H9 (cell line): ENCODE measurements around the gene PRMT6. TPM values are rescaled to one million over a fixed set of nuclear protein-coding genes. Genes with fewer than 3 reads are reported as not detected.

Experiments used
- DNase-seq: peaks from one replicate; pipeline ENCODE4 v3.0.0-alpha.2; 2017
- H2AFZ ChIP-seq: one replicate; pipeline ENCODE4 v1.6.1; 2013; ENCODE audit warnings: mild to moderate bottlenecking, low read length, control low read depth, moderate library complexity
- H2AK5ac ChIP-seq: 2 replicates; pipeline ENCODE4 v1.6.1; 2013; ENCODE audit warnings: low read length, control low read depth, mixed read lengths; ENCODE audit not compliant: insufficient read length
- H2BK120ac ChIP-seq: one replicate; pipeline ENCODE4 v1.6.1; 2013; ENCODE audit warnings: low read depth, mild to moderate bottlenecking, low read length, control low read depth, inconsistent platforms; ENCODE audit not compliant: poor library complexity, severe bottlenecking
- H2BK12ac ChIP-seq: 2 replicates; pipeline ENCODE4 v1.6.1; 2013; ENCODE audit warnings: low read length, control low read depth, mixed read lengths, low read depth; ENCODE audit not compliant: insufficient read length
- H2BK15ac ChIP-seq: 2 replicates; pipeline ENCODE4 v1.6.1; 2013; ENCODE audit warnings: low read depth, low read length, control low read depth
- H2BK20ac ChIP-seq: one replicate; pipeline ENCODE4 v1.6.1; 2013; ENCODE audit warnings: low read depth, mild to moderate bottlenecking, low read length, control low read depth, inconsistent platforms; ENCODE audit not compliant: poor library complexity, severe bottlenecking
- H2BK5ac ChIP-seq: 2 replicates; pipeline ENCODE4 v1.6.1; 2013; ENCODE audit warnings: low read length, control low read depth, mixed read lengths; ENCODE audit not compliant: insufficient read length
- H3K14ac ChIP-seq: 2 replicates; pipeline ENCODE4 v1.6.1; 2013; ENCODE audit warnings: low read length, control low read depth; ENCODE audit not compliant: insufficient read depth
- H3K18ac ChIP-seq: 2 replicates; pipeline ENCODE4 v1.6.1; 2013; ENCODE audit warnings: low read depth, mild to moderate bottlenecking, mixed read lengths, low read length, control low read depth; ENCODE audit not compliant: insufficient read length
- H3K23ac ChIP-seq: 2 replicates; pipeline ENCODE4 v1.6.1; 2013; ENCODE audit warnings: low read length, control low read depth, mixed read lengths, low read depth; ENCODE audit not compliant: insufficient read length
- H3K23me2 ChIP-seq: 2 replicates; pipeline ENCODE4 v1.6.1; 2013; ENCODE audit warnings: low read depth, mild to moderate bottlenecking, mixed read lengths, low read length, control low read depth; ENCODE audit not compliant: insufficient read length, poor library complexity, severe bottlenecking
- H3K27ac ChIP-seq: 2 replicates; pipeline ENCODE4 v1.5.1; 2013; ENCODE audit warnings: low read length, control low read depth, mixed read lengths, low read depth; ENCODE audit not compliant: insufficient read length
- H3K27me3 ChIP-seq: 2 replicates; pipeline ENCODE4 v1.6.1; 2013; ENCODE audit warnings: low read length, control low read depth, inconsistent platforms; ENCODE audit not compliant: insufficient read depth
- H3K4ac ChIP-seq: 2 replicates; pipeline ENCODE4 v1.6.1; 2013; ENCODE audit warnings: low read depth, mild to moderate bottlenecking, control low read depth, inconsistent platforms, low read length, moderate library complexity
- H3K4me1 ChIP-seq: 2 replicates; pipeline ENCODE4 v1.6.1; 2013; ENCODE audit warnings: low read length, control low read depth, inconsistent platforms; ENCODE audit not compliant: insufficient read depth
- H3K4me2 ChIP-seq: 2 replicates; pipeline ENCODE4 v1.6.1; 2013; ENCODE audit warnings: low read length, control low read depth, mixed read lengths; ENCODE audit not compliant: insufficient read length, insufficient read depth
- H3K56ac ChIP-seq: 2 replicates; pipeline ENCODE4 v1.6.1; 2013; ENCODE audit warnings: low read depth, mild to moderate bottlenecking, mixed read lengths, low read length, control low read depth; ENCODE audit not compliant: insufficient read length
- H3K79me1 ChIP-seq: 2 replicates; pipeline ENCODE4 v1.6.1; 2013; ENCODE audit warnings: low read depth, mild to moderate bottlenecking, moderate library complexity, low read length, control low read depth, inconsistent platforms; ENCODE audit not compliant: insufficient read depth, poor library complexity, severe bottlenecking
- H3K79me2 ChIP-seq: 2 replicates; pipeline ENCODE4 v1.6.1; 2013; ENCODE audit warnings: low read length, control low read depth, inconsistent platforms; ENCODE audit not compliant: insufficient read depth
- H3K9ac ChIP-seq: 2 replicates; pipeline ENCODE4 v1.6.1; 2013; ENCODE audit warnings: low read length, control low read depth, mixed read lengths; ENCODE audit not compliant: insufficient read length; ENCODE audit errors: extremely low read depth
- H3K9me3 ChIP-seq: one replicate; pipeline ENCODE4 v1.6.1; 2013; ENCODE audit warnings: low read depth, low read length, inconsistent platforms; ENCODE audit not compliant: control insufficient read depth
- H3T11ph ChIP-seq: one replicate; pipeline ENCODE4 v1.6.1; 2013; ENCODE audit warnings: mild to moderate bottlenecking, low read length, control low read depth, inconsistent platforms
- H4K20me1 ChIP-seq: one replicate; pipeline ENCODE4 v1.6.1; 2013; ENCODE audit not compliant: control insufficient read depth, insufficient read length, insufficient read depth
- H4K5ac ChIP-seq: 2 replicates; pipeline ENCODE4 v1.6.1; 2013; ENCODE audit warnings: low read depth, mild to moderate bottlenecking, mixed read lengths, low read length, control low read depth; ENCODE audit not compliant: insufficient read length
- H4K8ac ChIP-seq: replicated peaks from 2 replicates; pipeline ENCODE4 v1.6.1; 2013; ENCODE audit warnings: low read length, control low read depth, mixed read lengths, low read depth; ENCODE audit not compliant: insufficient read length
- H4K91ac ChIP-seq: 2 replicates; pipeline ENCODE4 v1.6.1; 2013; ENCODE audit warnings: low read depth, mild to moderate bottlenecking, moderate library complexity, mixed read lengths, low read length, control low read depth; ENCODE audit not compliant: insufficient read length
- H3K27ac Mint-ChIP-seq, 3 experiments: 2 replicates in 2 of 3; 3 replicates in 1 of 3; pipeline ENCODE4 v1.8.0; 2020 to 2021; ENCODE audit warnings: mixed read lengths in 3 of 3, mild to moderate bottlenecking in 1 of 3, moderate library complexity in 1 of 3
- H3K27me3 Mint-ChIP-seq: 2 replicates; pipeline ENCODE4 v1.8.0; 2021; ENCODE audit warnings: low read depth, mild to moderate bottlenecking, moderate library complexity, mixed read lengths
- H3K36me3 Mint-ChIP-seq, 3 experiments: 2 replicates in 2 of 3; 3 replicates in 1 of 3; pipeline ENCODE4 v1.8.0; 2020 to 2021; ENCODE audit warnings: low read depth in 3 of 3, mixed read lengths in 3 of 3; ENCODE audit not compliant: insufficient read depth in 1 of 3
- H3K4me1 Mint-ChIP-seq, 2 experiments: 2 replicates each; pipeline ENCODE4 v1.8.0; 2020; ENCODE audit warnings: mixed read lengths in 2 of 2
- H3K4me3 Mint-ChIP-seq, 2 experiments: 2 replicates in 1 of 2; 3 replicates in 1 of 2; pipeline ENCODE4 v1.8.0; 2020 to 2021; ENCODE audit warnings: mild to moderate bottlenecking in 2 of 2, mixed read lengths in 2 of 2, moderate library complexity in 1 of 2
- H3K9me3 Mint-ChIP-seq, 2 experiments: 2 replicates in 1 of 2; 3 replicates in 1 of 2; pipeline ENCODE4 v1.8.0; 2020; ENCODE audit warnings: mild to moderate bottlenecking in 2 of 2, mixed read lengths in 2 of 2, moderate library complexity in 1 of 2
- CTCF ChIP-seq: fragments of 200-600 bp; sonication (generic); conservative IDR thresholded peaks from 3 replicates; pipeline ENCODE4 v1.8.0; 2021; ENCODE audit warnings: antibody characterized with exemption, mild to moderate bottlenecking
- WGBS: extraction: QIAGEN DNeasy Blood & Tissue Kit; methylation state at CpG from one replicate; pipeline ENCODE4 v1.1.7; 2013; ENCODE audit warnings: missing lambda C conversion rate, low lambda C conversion rate, mixed read lengths; ENCODE audit not compliant: insufficient read length; ENCODE audit errors: extremely low coverage; 5-methylcytosine and 5-hydroxymethylcytosine counted together
- total RNA-seq: library from RNA; stranded (reverse); gene quantifications from 2 replicates; pipeline ENCODE4 v1.2.1, GENCODE V29; 2021

PRMT6 gene
- total RNA-seq, 1 experiment from 2014 or later = 37.5 TPM

- no CpG with 5 or more reads among the region's 3 CpGs for WGBS
- Histone ChIP-seq H4K91ac (no peak overlapping the region), H3K79me2 (no peaks in the 10 kb centered on the region; the same call in 1 of the 2 replicates), H3K27ac (no peak overlapping the region), H3K4me1 (peaks cover 5% of the 10 kb centered on the region; the same call in 1 of the 2 replicates), H3K14ac (no peak overlapping the region), H4K20me1 (no peaks in the 10 kb centered on the region), H3K4ac (no peak overlapping the region), H3K23ac (no peak overlapping the region), H2BK5ac (no peak overlapping the region), H2BK12ac (no peak overlapping the region), H4K8ac (no peak overlapping the region), H4K5ac (no peak overlapping the region), H2BK15ac (no peak overlapping the region), H2BK120ac (no peak overlapping the region), H3K4me2 (no peak overlapping the region), H3K9me3 (no peaks in the 10 kb centered on the region), H3K79me1 (no peaks in the 10 kb centered on the region), H3K23me2 (peaks cover 9% of the 10 kb centered on the region), H2BK20ac (no peak overlapping the region), H3K18ac (no peak overlapping the region), H3K9ac (no peak overlapping the region), H3T11ph (no peak overlapping the region), H3K56ac (no peak overlapping the region), H2AFZ (no peak overlapping the region), H2AK5ac (no peak overlapping the region), H3K27me3 (no peaks in the 10 kb centered on the region)
- no peak overlapping the region for H3K4me3 Mint-ChIP-seq
- TF ChIP-seq CTCF = no peak
- H3K36me3 Mint-ChIP-seq = peaks cover 4 to 18% (median 12%) of the 10 kb centered on the region in 3 experiments
- H3K27ac Mint-ChIP-seq = no peak overlapping the region; a peak in 1 of 7 replicates
- H3K27me3 Mint-ChIP-seq = no peaks in the 10 kb centered on the region
- no peak for DNase-seq
- no peaks in the 10 kb centered on the region for H3K9me3 Mint-ChIP-seq
- peaks cover 22% of the 10 kb centered on the region in 2 experiments for H3K4me1 Mint-ChIP-seq
Observed at GRCh38 chr1:107061886-107062285, 5.4 kb downstream of the PRMT6 start.
